Stimulated activated CD8-positive, alpha-beta memory T cell treated with anti-CD3 and anti-CD28 coated beads, Interleukin-12 subunit alpha, Interleukin-12 subunit beta, amount 100 ng/mL, for 1 hour (primary cell): ENCODE results near the gene CKS1B.

Experiments
- DNase-seq: peaks from one replicate; pipeline ENCODE4 v3.0.0-alpha.2; 2020; ENCODE audit warnings: low read depth

CKS1B gene

DNA sequence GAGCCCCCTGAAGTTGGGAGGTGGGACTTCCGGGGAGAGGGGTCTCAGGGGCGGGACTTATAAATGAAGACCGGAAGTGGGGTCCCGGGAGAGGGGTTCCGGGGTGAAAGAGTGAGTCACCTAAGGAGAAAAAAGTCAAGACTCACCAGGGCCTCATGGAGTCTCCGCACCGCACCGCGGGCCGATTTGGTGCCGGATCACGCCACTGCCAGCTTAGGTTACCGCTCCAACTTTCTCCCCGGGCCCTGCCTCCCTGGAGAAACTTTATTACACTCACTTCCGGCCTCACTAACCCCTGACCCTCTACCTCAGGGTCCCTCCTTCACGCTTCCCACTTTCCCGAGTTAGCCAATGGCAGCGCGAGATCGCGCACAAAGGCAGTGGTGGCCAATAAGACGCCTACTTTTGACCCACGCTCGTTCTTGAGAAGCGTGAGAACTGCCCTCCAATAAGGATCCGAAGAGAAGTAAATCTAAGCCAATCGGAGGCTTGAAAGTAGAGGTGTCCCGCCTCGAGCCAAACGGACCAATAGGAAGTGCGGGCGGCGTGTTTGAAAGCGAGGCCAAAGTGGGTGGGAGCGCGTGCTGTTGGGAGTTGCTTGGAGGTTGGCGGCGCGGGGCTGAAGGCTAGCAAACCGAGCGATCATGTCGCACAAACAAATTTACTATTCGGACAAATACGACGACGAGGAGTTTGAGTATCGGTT lies at the start of gene CKS1B:
Gene CKS1B, plus strand, starts transcription at position 580 of the 706 bp plus-strand sequence. Its CDS starts 65 bp downstream, at position 645.
- DNase-seq = peak; percentile 95

DNA sequence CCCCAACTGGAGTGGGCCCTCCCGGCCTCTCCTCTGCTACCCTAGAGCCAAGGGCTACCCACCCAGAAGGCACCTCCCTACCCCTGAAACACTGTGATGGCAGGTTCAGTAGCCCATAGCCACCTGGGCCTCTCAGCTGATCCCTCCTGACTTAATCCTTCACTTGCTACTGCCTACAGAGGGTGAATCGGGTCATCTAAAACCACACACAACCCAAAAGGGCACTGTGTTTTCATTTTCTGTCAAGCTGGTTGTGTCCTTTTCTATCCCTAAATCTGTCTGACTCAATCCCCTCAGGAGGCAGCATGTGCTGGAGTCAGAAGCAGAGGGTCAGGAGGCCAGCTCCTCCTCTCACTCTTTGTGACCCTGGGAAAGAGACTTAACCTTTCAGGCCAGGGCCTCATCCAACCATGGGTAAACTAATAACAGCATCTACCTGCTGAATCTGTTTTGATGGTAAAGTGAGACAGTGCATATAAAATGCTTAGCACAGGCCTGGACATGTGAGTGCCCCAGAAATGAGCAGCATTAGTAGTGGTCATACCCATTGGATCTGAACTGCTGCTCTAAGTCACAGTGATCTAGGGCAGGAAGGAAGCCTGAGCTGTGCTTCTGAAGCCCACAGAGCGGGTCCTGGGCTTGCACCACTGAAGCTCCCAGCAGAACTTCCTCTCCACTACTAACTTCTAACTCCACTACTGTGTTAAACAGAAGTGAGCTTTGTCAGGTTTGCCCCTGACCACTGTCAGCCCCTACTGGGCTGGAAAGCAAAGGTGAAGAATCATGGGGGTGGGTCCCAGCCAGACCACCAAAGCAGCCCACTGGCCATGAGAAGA lies 48.9 kb upstream of the CKS1B start:
- no peak for DNase-seq

- no peak for DNase-seq
Measured at GRCh38 chr1:154926201-154926600, 48.3 kb upstream of the CKS1B start.

DNA sequence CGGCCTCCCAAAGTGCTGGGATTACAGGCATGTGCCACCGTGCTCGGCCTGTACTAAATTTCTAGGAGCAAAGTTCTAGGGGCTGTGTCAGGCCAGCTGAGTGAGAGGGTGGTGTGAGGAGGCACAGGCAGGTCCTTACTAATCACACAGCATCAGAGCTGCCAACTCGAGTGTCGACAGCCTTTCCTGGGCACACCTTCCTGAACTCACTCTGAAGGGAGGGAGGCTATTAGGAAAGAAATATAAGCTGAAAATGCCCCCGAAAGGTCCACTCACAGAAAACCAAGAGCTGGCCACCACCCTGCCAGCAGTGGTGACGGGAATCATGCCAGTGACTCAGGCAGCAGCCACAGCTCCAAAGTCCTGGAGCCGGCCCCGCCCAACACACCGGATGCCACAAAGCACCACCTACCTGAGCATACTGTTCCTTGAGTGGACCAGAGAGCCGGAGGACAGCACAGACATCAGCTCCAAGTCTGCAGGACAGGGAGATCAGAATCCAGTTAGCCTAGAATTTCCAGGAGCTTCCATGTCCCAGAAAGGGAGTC lies 42.5 kb upstream of the CKS1B start:
- no peak for DNase-seq

DNA sequence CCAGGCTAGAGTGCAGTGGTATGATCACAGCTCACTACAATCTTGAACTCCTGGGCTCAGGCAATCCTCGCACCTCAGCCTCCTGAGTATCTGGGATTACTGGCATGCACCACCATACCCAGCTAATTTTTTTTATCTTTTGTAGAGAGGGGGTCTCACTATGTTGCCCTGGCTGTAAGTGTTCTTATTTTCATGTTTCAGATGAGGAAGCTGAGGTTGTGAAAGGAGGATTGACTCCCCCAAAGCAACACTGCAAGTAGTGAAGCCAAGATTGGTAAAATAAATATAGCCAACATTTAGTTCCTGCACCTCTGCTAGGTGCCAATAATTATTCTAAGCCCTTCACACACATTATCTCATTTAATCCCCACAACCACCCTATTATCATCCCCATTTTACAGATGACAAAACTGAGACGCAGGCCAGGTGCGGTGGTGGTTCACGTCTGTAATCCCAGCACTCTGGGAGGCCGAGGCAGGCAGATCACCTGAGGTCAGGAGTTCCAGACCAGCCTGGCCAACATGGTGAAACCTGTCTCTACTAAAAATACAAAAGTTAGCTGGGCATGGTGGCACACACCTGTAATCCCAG lies 40.0 kb upstream of the CKS1B start:
- DNase-seq = no peak

DNA sequence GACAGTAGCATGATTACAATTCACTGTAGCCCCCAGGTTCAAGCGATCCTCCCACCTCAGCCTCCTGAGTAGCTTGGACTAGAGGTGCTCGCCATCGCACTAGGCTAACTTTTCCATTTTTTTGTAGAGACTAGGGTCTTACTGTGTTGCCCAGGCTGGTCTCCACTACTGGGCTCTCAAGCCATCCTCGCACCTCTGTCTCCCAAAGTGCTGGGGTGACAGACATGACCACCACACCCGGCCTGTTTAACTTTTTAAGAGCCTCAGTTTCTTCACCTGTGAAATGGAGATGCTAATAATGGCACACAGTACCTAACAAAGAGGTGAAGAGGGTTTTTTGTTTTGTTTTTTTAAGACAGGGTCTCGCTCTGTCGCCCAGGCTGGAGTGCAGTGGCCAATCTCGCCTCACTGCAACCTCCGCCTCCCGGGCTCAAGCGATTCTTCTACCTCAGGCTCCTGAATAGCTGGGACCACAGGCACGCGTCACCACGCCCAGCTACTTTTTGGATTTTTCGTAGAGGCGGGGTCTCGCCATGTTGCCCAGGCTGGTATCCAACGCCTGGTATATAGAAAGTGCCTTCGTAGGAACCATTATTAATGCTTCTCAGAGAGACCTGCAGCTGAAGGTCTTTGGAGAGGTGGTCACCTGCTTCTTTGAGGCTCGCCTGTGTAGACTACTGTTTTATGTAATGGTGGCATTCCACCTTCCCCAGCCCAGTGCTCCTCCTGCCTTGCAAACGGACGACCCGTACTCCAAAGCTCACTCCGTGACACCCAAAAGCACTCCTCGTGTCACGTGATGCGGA lies 38.5 kb upstream of the CKS1B start:
- no peak for DNase-seq

DNA sequence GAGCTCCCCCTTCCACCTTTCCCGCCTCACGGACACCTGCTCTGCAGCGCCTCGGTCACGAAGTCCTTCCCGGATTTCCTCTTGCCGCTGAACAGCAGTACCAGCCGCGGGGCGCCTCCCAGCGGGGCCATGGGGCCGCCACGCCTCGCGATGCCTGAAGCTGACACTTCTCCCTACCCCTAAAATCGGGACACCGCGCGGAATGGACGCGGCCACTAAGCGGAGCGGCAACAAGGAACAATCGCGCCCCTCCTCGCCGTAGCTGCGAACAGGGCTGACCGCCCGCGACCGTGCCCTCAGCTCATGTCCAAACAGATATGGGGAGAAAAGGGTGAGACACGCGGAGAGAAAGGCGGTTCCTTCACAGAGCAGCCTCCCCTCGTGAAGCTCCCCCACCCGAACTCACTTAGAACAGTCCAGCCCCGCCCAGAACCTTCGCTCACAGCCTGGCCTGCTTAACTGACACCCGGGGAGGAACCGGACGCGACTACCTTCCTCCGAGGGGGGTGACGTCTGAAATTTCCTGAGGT lies 37.9 kb upstream of the CKS1B start, which contains the start of gene PMVK:
Gene PMVK, minus strand, starts transcription at position 165 of the 530 bp plus-strand sequence. Its CDS starts 34 bp downstream, at position 131.
- DNase-seq = peak; percentile 92

DNA sequence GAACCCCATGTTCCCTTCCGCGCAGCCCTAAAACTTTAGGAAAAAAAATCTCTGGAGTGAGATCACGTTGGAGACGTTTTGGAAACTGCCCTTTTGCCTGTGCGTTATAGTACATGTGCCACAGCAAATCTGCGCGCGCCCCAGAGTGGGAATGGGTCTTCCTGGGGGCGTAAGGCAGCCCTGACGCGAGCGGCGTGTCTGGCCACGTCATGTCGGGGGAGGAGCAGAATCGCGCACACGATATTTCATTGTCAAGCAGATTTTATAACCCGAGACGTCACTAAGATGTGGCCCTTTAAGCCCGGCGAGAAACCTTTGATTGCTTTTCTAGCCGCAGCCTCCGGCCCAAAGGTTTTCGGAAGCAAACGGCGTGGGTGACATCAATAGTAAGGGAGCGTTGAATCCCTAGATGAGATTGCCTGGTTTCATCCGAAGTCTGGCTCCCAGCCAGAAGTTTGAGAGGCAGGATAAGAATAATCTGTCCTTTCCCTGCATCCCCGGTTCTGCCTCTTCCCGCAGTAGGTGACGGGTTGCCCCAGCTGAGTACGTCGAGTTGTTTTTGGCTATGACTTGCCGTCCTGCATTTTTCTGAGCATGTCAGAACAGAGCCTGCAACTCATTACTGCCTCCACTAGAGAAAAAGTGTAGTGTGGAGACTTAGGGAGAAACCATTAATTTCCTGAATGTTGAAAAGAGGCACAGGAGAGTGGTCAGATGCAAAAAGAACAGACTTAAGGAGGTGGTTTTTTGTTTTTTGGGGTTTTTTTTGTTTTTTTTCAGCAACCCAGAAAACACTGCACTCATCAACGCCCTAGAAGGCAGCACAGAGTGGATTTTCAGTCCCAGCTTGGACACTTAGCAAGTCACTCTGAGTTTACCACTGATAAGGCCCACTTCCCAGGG lies 37.1 kb upstream of the CKS1B start:
- DNase-seq = peak; percentile 75

GRCh38 chr1:154937988-154938386 lies 36.5 kb upstream of the CKS1B start:
- DNase-seq = no peak

- DNase-seq = no peak
Measured at GRCh38 chr1:154938604-154939399, 35.7 kb upstream of the CKS1B start.

DNA sequence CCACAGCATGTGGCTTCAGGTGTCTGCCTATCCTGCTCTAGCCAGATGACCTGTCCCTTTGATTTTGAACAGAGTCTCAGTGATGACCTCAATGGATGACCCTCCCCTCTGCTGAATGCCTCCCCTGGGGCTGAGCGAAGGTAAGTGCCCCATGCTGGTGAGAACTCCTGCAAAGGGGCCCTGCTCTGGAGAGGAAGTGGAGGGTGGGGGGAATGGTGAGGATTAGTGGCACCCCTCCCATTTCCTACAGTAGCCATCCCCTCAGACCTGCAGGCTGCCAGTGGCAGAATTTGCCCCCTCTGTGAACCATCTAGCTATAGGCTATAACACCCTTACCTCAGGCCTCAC lies 34.3 kb upstream of the CKS1B start:
- no peak for DNase-seq

GRCh38 chr1:154940651-154941194 lies 33.8 kb upstream of the CKS1B start:
- no peak for DNase-seq

GRCh38 chr1:154941333-154942013 lies 33.0 kb upstream of the CKS1B start:
- DNase-seq = no peak

- DNase-seq = no peak
Measured at GRCh38 chr1:154943649-154944400, 30.7 kb upstream of the CKS1B start.

GRCh38 chr1:154944401-154945159 lies 29.9 kb upstream of the CKS1B start:
- DNase-seq = no peak

GRCh38 chr1:154945160-154945961 lies 29.1 kb upstream of the CKS1B start:
- DNase-seq = no peak
